BE2C (cell line): ENCODE data around the gene C1orf174.

Experiments
- DNase-seq: peaks from one replicate; pipeline ENCODE4 v3.0.0-alpha.2; 2020
- H3K27me3 ChIP-seq: fragments of 250-450 bp; sonication (Bioruptor Pico); 2 replicates; pipeline ENCODE4 v1.5.1; 2020; ENCODE audit warnings: mild to moderate bottlenecking
- H3K36me3 ChIP-seq: fragments of 250-450 bp; sonication (Bioruptor Pico); 2 replicates; pipeline ENCODE4 v1.5.1; 2020; ENCODE audit warnings: mild to moderate bottlenecking
- H3K4me1 ChIP-seq: fragments of 250-450 bp; sonication (Bioruptor Pico); 2 replicates; pipeline ENCODE4 v1.5.1; 2020
- H3K4me3 ChIP-seq: 2 replicates; pipeline ENCODE4 v1.5.1; 2011; ENCODE audit warnings: low read depth, low read length
- H3K9me3 ChIP-seq: fragments of 250-450 bp; sonication (Bioruptor Pico); 2 replicates; pipeline ENCODE4 v1.5.1; 2020
- TF ChIP-seq, protein P1 (sequence below): IDR thresholded peaks from 2 replicates; pipeline ENCODE4 v1.5.1; 2012; ENCODE audit warnings: mild to moderate bottlenecking, low read depth, low read length

The C1orf174 gene

DNA sequence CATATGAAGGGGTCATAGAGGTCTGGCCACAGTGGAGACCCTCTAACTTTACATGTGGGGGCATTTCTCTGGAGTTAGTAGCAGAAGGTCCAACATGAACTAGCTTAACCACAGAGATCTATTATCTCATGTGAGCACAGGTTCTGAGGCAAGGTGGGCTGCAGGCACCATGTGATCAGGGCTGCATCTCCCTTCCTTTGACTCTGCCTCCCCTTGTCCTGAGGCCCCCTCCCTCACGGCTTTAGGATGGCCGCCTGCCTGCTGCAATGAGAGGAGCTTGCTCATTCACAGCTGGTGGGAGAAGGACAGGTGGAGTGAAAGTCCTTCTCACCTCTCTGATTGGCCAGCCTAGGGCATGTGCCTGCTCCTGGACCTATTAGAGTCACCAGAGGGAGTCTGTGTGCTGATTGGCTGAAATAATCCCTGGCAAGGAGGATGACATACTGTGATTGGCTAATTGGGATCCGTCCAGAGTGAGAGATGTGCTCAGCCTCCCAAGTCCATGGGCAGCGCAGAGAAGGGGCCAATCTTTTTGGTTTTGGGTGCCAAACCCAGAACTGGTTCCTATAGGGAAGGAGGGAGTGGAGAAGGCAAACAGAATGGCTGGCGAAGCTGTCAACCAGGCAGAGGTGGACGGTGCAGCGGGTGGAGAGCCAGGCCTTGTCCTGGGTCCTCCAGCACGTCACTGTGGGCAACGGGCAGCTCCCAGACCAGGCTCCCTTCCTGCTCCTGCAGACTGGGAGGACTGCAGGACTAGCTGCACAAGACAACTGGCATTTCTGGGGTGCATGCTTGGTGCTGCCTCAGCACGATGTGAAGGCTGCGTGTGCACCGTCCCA is 39.4 kb upstream of the C1orf174 start:
- H3K27me3 ChIP-seq = no peaks in the 10 kb centered on the region
- H3K4me1 ChIP-seq = no peaks in the 10 kb centered on the region
- H3K36me3 ChIP-seq = no peaks in the 10 kb centered on the region

DNA sequence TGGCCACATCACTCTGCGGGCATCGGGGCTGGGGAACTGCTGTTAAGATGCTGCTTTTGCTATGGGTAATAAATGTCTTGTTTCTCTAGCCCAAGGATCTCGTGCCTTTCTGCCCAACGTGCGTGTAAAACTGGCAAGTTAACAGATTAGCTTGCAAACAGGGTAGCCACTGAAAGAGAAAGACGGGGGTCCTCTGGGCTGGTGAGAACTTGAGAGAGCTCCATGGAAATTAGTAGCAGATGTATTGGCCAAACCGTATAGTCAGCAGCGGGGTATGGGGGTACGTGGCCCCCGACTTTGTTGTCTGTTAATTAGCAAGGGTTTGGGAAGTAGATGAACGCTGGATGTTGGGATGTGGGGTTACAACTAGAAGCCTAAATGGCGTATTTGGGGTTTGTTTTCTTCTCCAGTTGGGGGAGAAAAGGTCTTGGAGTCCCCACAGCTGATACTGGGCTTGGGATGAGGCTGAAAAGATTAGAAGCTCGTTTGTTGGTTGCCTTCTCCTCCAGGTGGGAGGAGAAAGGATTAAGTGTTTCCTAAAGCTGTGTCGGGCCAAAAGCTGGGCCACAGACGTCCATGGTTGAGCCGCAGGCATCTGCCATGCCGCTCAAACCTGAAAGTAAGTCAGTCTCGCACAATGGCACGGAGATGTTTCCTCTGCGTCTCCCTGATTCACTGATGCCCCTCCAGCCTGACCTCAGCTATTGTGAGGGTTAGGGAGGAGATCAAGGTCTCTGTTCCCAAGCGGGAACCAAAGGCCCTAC is 32.3 kb upstream of the C1orf174 start:
- Histone ChIP-seq H3K4me3 (no peak overlapping the region), H3K27me3 (no peaks in the 10 kb centered on the region)

More for the DNA sequence above, 39.4 kb upstream of the C1orf174 start:
- Histone ChIP-seq H3K4me3 (no peak overlapping the region), H3K9me3 (no peaks in the 10 kb centered on the region)
- TF ChIP-seq, protein P1, sequence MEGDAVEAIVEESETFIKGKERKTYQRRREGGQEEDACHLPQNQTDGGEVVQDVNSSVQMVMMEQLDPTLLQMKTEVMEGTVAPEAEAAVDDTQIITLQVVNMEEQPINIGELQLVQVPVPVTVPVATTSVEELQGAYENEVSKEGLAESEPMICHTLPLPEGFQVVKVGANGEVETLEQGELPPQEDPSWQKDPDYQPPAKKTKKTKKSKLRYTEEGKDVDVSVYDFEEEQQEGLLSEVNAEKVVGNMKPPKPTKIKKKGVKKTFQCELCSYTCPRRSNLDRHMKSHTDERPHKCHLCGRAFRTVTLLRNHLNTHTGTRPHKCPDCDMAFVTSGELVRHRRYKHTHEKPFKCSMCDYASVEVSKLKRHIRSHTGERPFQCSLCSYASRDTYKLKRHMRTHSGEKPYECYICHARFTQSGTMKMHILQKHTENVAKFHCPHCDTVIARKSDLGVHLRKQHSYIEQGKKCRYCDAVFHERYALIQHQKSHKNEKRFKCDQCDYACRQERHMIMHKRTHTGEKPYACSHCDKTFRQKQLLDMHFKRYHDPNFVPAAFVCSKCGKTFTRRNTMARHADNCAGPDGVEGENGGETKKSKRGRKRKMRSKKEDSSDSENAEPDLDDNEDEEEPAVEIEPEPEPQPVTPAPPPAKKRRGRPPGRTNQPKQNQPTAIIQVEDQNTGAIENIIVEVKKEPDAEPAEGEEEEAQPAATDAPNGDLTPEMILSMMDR = no peak
- no peak for DNase-seq

DNA sequence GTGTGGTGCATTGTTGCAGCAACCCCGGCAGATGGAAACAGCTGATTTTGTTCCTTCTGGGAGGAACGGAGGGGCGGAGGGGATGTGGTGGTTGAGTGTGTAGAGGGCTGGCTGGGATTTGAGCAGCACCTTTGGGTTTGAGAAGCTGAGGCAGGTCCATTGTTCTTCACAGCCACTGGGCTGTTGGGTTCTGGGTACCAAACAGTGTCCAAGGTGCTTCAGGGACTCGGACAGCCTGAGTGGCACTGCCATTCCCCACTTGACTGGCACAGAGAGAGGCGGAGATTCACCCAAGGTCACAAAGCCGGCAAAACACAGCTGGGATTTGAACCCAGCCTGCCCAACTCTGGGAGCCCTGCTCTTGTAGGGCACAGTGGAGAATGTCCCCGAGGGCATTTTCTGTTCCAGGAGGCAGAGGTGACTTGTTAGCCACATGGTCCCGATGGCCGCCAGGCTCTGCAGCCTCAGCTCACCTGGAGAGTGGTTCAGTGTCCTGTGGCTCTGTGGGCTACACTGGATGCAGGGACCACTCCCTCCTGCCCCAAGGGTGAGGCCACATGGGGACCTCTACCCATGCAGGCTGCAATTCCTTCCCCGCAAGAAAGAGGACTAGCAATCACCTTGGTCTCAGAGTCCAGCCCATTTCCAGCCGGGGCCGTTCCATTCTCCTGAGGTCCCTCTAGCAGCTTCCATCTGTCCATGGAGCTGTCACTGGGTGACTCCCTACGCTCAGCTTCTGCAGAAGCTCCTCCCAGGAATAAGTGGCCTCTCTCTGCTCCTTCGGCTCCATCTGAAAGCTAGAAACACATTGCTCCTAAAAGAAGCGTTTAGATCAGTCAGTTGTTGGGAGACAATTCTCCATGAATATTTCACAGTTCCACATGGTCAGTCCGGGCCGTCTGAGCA is 31.2 kb upstream of the C1orf174 start:
- H3K27me3 ChIP-seq = no peaks in the 10 kb centered on the region

More for the DNA sequence above, 32.3 kb upstream of the C1orf174 start:
- TF ChIP-seq, protein P1 = no peak
- no peaks in the 10 kb centered on the region for H3K36me3 ChIP-seq
- DNase-seq = no peak
- H3K4me1 ChIP-seq = no peaks in the 10 kb centered on the region
- no peaks in the 10 kb centered on the region for H3K9me3 ChIP-seq

GRCh38 chr1:3930301-3931006 is 30.4 kb upstream of the C1orf174 start:
- Histone ChIP-seq H3K36me3 (no peaks in the 10 kb centered on the region), H3K27me3 (no peaks in the 10 kb centered on the region), H3K4me1 (no peaks in the 10 kb centered on the region), H3K9me3 (no peaks in the 10 kb centered on the region), H3K4me3 (no peak overlapping the region)
- TF ChIP-seq, protein P1 = no peak
- DNase-seq = no peak

More for the DNA sequence above, 31.2 kb upstream of the C1orf174 start:
- H3K36me3 ChIP-seq = no peaks in the 10 kb centered on the region
- TF ChIP-seq, protein P1 = no peak
- no peak for DNase-seq
- no peak overlapping the region for H3K4me3 ChIP-seq
- no peaks in the 10 kb centered on the region for H3K9me3 ChIP-seq
- H3K4me1 ChIP-seq = no peaks in the 10 kb centered on the region

DNA sequence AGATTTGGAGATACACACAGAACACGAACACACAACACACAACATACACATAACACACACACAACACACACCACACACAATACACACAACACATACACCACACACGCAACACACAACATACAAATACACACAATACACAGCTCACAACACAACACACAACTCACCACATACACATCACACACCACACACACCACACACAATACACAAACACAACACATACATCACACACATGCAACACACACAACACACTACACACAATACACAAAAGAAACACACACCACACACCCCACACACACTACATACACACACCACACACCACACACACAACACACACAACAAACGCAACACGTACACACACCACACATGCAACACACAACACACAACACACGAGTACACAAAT is 29.1 kb upstream of the C1orf174 start:
- TF ChIP-seq, protein P1 = no peak
- no peak for DNase-seq
- H3K36me3 ChIP-seq = no peaks in the 10 kb centered on the region
- no peak overlapping the region for H3K4me3 ChIP-seq
- no peaks in the 10 kb centered on the region for H3K9me3 ChIP-seq
- H3K4me1 ChIP-seq = no peaks in the 10 kb centered on the region
- no peaks in the 10 kb centered on the region for H3K27me3 ChIP-seq
